ENCODE data around the gene FBXL12.
A peak's percentile ranks its signal among the peaks of the same experiment; 100 is the strongest.
"Not testable (repeated sequence)": the region's sequence is repeated elsewhere in the genome, so short reads cannot be mapped to it uniquely, and the experiment has no call there.

FBXL12 gene

DNA sequence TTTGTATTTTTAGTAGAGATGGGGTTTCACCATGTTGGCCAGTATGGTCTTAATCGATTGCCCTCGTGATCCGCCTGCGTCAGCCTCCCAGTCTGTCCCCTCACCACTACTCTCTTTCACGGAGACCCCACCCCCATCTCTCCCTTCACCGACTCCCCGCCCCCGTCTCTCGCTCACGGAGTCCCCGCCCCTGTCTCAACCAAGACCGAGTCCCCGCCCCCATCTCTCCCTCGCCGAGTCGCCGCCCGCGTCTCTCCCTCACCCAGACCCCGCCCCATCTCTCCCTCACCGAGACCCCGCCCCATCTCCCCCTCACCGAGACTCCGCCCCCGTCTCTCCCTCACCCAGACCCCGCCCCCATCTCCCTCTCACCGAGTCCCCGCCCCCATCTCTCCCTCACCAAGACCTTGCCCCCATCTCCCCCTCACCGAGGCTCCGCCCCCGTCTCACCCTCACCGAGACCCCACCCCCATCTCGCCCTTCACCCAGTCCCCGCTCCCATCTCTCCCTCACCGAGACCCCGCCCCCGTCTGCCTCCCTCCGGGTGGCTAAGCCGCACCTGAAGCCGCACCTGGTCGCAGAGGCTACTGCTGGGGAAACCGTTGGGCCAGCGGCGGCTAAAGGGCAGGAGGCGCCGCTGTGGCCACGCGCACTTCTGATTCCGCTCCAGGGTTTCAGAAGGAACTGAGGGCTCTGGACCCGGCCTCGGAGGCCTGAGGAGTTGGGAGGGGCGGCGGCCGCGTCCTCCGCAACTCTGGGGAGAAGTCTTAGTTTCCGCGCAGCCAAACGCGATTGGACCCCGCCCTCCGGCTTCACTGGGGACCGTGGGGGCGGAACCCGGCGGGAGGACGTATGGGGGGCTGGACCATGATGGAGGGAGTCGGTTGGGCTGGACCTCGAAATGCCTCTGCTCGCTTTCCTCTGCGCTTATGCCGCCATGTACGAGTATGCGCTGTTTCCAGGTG is 33.2 kb downstream of the FBXL12 start:
- no peaks in the 10 kb centered on the region for H3K9me3 ChIP-seq (ENCODE audit: low read length)
- peak overlapping the region; percentile 85 for H3K4me2 ChIP-seq (ENCODE audit: low read length)
- no peak overlapping the region for H2AFZ ChIP-seq (ENCODE audit: low read length)
- TF ChIP-seq, protein P1, sequence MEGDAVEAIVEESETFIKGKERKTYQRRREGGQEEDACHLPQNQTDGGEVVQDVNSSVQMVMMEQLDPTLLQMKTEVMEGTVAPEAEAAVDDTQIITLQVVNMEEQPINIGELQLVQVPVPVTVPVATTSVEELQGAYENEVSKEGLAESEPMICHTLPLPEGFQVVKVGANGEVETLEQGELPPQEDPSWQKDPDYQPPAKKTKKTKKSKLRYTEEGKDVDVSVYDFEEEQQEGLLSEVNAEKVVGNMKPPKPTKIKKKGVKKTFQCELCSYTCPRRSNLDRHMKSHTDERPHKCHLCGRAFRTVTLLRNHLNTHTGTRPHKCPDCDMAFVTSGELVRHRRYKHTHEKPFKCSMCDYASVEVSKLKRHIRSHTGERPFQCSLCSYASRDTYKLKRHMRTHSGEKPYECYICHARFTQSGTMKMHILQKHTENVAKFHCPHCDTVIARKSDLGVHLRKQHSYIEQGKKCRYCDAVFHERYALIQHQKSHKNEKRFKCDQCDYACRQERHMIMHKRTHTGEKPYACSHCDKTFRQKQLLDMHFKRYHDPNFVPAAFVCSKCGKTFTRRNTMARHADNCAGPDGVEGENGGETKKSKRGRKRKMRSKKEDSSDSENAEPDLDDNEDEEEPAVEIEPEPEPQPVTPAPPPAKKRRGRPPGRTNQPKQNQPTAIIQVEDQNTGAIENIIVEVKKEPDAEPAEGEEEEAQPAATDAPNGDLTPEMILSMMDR (IDR thresholded peaks at IDR 0.05; ENCODE audit: low read length): no peak
- TF ChIP-seq EZH2 (IDR thresholded peaks at IDR 0.05; ENCODE audit: borderline replicate concordance, low read length): no peak
- peak overlapping the region; percentile 90 for H3K27ac ChIP-seq (ENCODE audit: low read depth, low read length, poor library complexity, severe bottlenecking)
- no peaks in the 10 kb centered on the region for H3K27me3 ChIP-seq (ENCODE audit: insufficient read depth, low read length)
- H3K4me3 ChIP-seq (ENCODE audit: low read depth, low read length, poor library complexity, severe bottlenecking): peak overlapping the region; percentile 81
- H3K36me3 ChIP-seq (ENCODE audit: insufficient read depth, low read length): no peaks in the 10 kb centered on the region
- H3K9ac ChIP-seq (ENCODE audit: low read length): peak overlapping the region; percentile 76
- no peaks in the 10 kb centered on the region for H3K9me2 ChIP-seq (ENCODE audit: low read depth, low read length)
- peaks cover 18% of the 10 kb centered on the region for H3K4me1 ChIP-seq (ENCODE audit: insufficient read depth, low read length, severe bottlenecking)
- H3F3A ChIP-seq (ENCODE audit: insufficient read depth, low read length): no peaks in the 10 kb centered on the region
- H4K20me1 ChIP-seq (ENCODE audit: insufficient read depth, low read length): no peaks in the 10 kb centered on the region
- H3K79me2 ChIP-seq (ENCODE audit: insufficient read depth, low read length): no peaks in the 10 kb centered on the region

- H3K4me3 ChIP-seq (ENCODE audit: low read depth, low read length, poor library complexity, severe bottlenecking); H3K27me3 ChIP-seq (ENCODE audit: insufficient read depth, low read length); H3F3A ChIP-seq (ENCODE audit: insufficient read depth, low read length); H3K36me3 ChIP-seq (ENCODE audit: insufficient read depth, low read length); H2AFZ ChIP-seq (ENCODE audit: low read length); H3K79me2 ChIP-seq (ENCODE audit: insufficient read depth, low read length); H4K20me1 ChIP-seq (ENCODE audit: insufficient read depth, low read length); H3K9me2 ChIP-seq (ENCODE audit: low read depth, low read length); H3K9me3 ChIP-seq (ENCODE audit: low read length): not testable (repeated sequence)
- Histone ChIP-seq H3K27ac (ENCODE audit: low read depth, low read length, poor library complexity, severe bottlenecking) (peak overlapping the region; percentile 54), H3K4me1 (ENCODE audit: insufficient read depth, low read length, severe bottlenecking) (peaks cover 18% of the 10 kb centered on the region), H3K4me2 (ENCODE audit: low read length) (peak overlapping the region; percentile 63; the same call in 1 of the 2 replicates), H3K9ac (ENCODE audit: low read length) (peak overlapping the region; percentile 55; the same call in 1 of the 2 replicates)
These were observed 34.7 kb downstream of the FBXL12 start for GRCh38 chr19:9784163-9784496.

- H3F3A ChIP-seq (ENCODE audit: insufficient read depth, low read length): no peaks in the 10 kb centered on the region
- no peaks in the 10 kb centered on the region for H3K9me2 ChIP-seq (ENCODE audit: low read depth, low read length)
- H2AFZ ChIP-seq (ENCODE audit: low read length): no peak overlapping the region
- H3K27me3 ChIP-seq (ENCODE audit: insufficient read depth, low read length): no peaks in the 10 kb centered on the region
- no peaks in the 10 kb centered on the region for H4K20me1 ChIP-seq (ENCODE audit: insufficient read depth, low read length)
- H3K27ac ChIP-seq (ENCODE audit: low read depth, low read length, poor library complexity, severe bottlenecking): no peak overlapping the region
- peaks cover 18% of the 10 kb centered on the region for H3K4me1 ChIP-seq (ENCODE audit: insufficient read depth, low read length, severe bottlenecking)
- H3K4me2 ChIP-seq (ENCODE audit: low read length): no peak overlapping the region
- no peaks in the 10 kb centered on the region; the same call in 1 of the 2 replicates for H3K36me3 ChIP-seq (ENCODE audit: insufficient read depth, low read length)
- TF ChIP-seq, protein P1 (IDR thresholded peaks at IDR 0.05; ENCODE audit: low read length): no peak
- TF ChIP-seq EZH2 (IDR thresholded peaks at IDR 0.05; ENCODE audit: borderline replicate concordance, low read length): no peak
- no peaks in the 10 kb centered on the region for H3K79me2 ChIP-seq (ENCODE audit: insufficient read depth, low read length)
- no peak overlapping the region for H3K4me3 ChIP-seq (ENCODE audit: low read depth, low read length, poor library complexity, severe bottlenecking)
- no peaks in the 10 kb centered on the region for H3K9me3 ChIP-seq (ENCODE audit: low read length)
- no peak overlapping the region for H3K9ac ChIP-seq (ENCODE audit: low read length)
These were observed 36.5 kb downstream of the FBXL12 start for GRCh38 chr19:9782338-9782737.

Measured in OCI-LY1 (cell line).